SH-SY5Y (cell line): ENCODE data around the gene ZER1.

Source experiments
- GATA2 ChIP-seq: IDR thresholded peaks from 2 replicates; pipeline ENCODE4 v1.6.1; 2011; ENCODE audit warnings: mild to moderate bottlenecking, low read depth, low read length
- GATA3 ChIP-seq: IDR thresholded peaks from 2 replicates; pipeline ENCODE4 v1.6.1; 2011; ENCODE audit warnings: low read depth, mild to moderate bottlenecking, low read length, moderate library complexity

DNA sequence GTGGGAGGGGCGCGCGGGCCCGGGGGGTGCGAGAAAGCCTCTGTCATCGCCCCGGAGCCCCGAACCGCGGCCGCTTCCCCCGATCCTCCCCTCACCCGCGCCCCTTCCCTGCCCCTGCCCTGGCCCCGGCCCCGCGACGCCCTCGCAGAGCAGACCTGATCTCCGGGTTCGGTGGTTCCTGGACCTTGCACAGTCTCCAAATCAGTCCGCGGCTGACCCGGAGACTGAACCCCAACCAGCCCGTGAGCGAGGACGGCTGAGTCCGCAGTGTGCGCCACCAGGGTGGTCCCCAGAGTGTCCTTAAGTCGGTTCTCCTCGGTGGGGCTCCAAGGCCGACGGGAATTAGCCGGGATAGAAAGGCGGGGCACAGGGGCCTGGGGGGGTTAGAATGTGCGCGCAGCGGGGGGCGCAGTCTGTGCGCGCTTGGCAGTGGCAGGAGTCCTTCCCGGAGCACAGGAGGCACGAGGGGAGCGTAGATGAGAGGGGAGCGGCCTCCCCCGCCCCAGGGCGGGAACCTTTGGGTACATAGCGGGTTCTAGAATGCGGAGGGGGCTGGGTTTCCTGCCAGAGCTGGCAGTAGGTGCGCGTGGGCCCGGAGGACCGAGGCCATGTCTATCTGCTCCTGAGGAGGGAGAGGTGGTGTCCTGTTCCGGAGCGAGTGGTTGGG lies 68.6 kb downstream of the ZER1 start:
- TF ChIP-seq GATA3 = no peak
- TF ChIP-seq GATA2 = no peak
